Right renal pelvis (tissue), 4 donors: Measurements from ENCODE around the gene MRPS22. TPM values are rescaled to one million over a fixed set of nuclear protein-coding genes. Genes with fewer than 3 reads are reported as not detected.
"Not testable (repeated sequence)": the region's sequence is repeated elsewhere in the genome, so short reads cannot be mapped to it uniquely, and the experiment has no call there.

Source experiments
- DNase-seq, 4 donors: peaks; one replicate each; pipeline ENCODE4 v3.0.0-alpha.2; 2013; ENCODE audit warnings: low read depth in 4 of 4, low spot score in 3 of 4, missing footprints in 1 of 4
- polyA plus RNA-seq, 4 donors: library from polyadenylated mRNA; unstranded; fragments of 120-200 nt; gene quantifications; one replicate each; pipeline ENCODE4 v1.2.1, GENCODE V29; 2013; ENCODE audit not compliant: insufficient read length in 4 of 4

MRPS22 gene
- polyA plus RNA-seq, 4 donors = 56.3 to 64.7 (median 62.9) TPM

GRCh38 chr3:139332092-139332491 is 11.7 kb upstream of the MRPS22 start:
- DNase-seq = no peak

- DNase-seq = not testable (repeated sequence)
These were observed 9.1 kb upstream of the MRPS22 start for GRCh38 chr3:139334675-139335074.

- DNase-seq = no peak
These were observed 5.4 kb upstream of the MRPS22 start for GRCh38 chr3:139338405-139338804.

- DNase-seq = no peak
These were observed 4.5 kb upstream of the MRPS22 start for GRCh38 chr3:139339219-139339906.

- no peak for DNase-seq
These were observed 3.0 kb upstream of the MRPS22 start for GRCh38 chr3:139340784-139341183.

GRCh38 chr3:139342054-139342453 is 1.8 kb upstream of the MRPS22 start:
- no peak for DNase-seq

- DNase-seq = no peak
These were observed 3.0 kb downstream of the MRPS22 start for GRCh38 chr3:139346771-139347170.

- peak in 2 of 4 donors; percentile 10 for DNase-seq
These were observed 10.2 kb downstream of the MRPS22 start for GRCh38 chr3:139353920-139354556.

- no peak for DNase-seq
These were observed 10.8 kb downstream of the MRPS22 start for GRCh38 chr3:139354661-139355060.

GRCh38 chr3:139355476-139355875 is 11.7 kb downstream of the MRPS22 start:
- DNase-seq = no peak

- DNase-seq = no peak
These were observed 12.1 kb downstream of the MRPS22 start for GRCh38 chr3:139355891-139356290.

- no peak for DNase-seq
These were observed 14.1 kb downstream of the MRPS22 start for GRCh38 chr3:139357899-139358298.

- DNase-seq = no peak
These were observed 15.2 kb downstream of the MRPS22 start for GRCh38 chr3:139358841-139359562.

- no peak for DNase-seq
These were observed 17.5 kb downstream of the MRPS22 start for GRCh38 chr3:139361276-139361675.

- no peak for DNase-seq
These were observed 20.7 kb downstream of the MRPS22 start for GRCh38 chr3:139364549-139364948.

GRCh38 chr3:139374099-139374498 is 30.3 kb downstream of the MRPS22 start:
- no peak for DNase-seq

GRCh38 chr3:139377378-139377777 is 33.6 kb downstream of the MRPS22 start:
- DNase-seq = no peak

- DNase-seq = no peak
These were observed 34.9 kb downstream of the MRPS22 start for GRCh38 chr3:139378587-139379241.

- DNase-seq = no peak
These were observed 36.8 kb downstream of the MRPS22 start for GRCh38 chr3:139380575-139380974.

- not testable (repeated sequence) for DNase-seq
These were observed 38.5 kb downstream of the MRPS22 start for GRCh38 chr3:139382291-139382690.

- DNase-seq = no peak
These were observed 44.3 kb downstream of the MRPS22 start for GRCh38 chr3:139388077-139388476.
